H1 (cell line): ENCODE data around the gene LRIT2. TPM values are rescaled to one million over a fixed set of nuclear protein-coding genes. Genes with fewer than 3 reads are reported as not detected.

Experiments
- CTCF ChIA-PET: fragments of 300-600 bp; sonication (Branson Sonifier 250); formaldehyde crosslinking; loops from one replicate; lab custom pipeline; 2021; ENCODE audit not compliant: partially characterized antibody; lab: Charles Lee
- POLR2A ChIA-PET: fragments of 300-600 bp; sonication (Branson Sonifier 250); formaldehyde crosslinking; loops from one replicate; lab custom pipeline; 2021; ENCODE audit warnings: inconsistent platforms; ENCODE audit not compliant: partially characterized antibody; lab: Charles Lee
- DNase-seq, 2 experiments: peaks; one replicate each; pipeline versions ENCODE4 v3.0.0 to v3.0.0-alpha.2; 2010 to 2022; ENCODE audit warnings: low spot score in 2 of 2, low read depth in 1 of 2, mixed read lengths in 1 of 2
- FAIRE-seq: peaks from 2 replicates; lab custom pipeline; 2011; peaks lifted over from hg19 to GRCh38; lab: Jason Lieb, UNC
- H2AFZ ChIP-seq: 2 replicates; pipeline ENCODE4 v1.8.1; 2012; ENCODE audit warnings: low read length, inconsistent platforms
- H2AK5ac ChIP-seq: 2 replicates; pipeline ENCODE4 v1.6.1; 2013; ENCODE audit warnings: low read depth, low read length
- H2BK120ac ChIP-seq: replicated peaks from 2 replicates; pipeline ENCODE3; 2013; ENCODE audit warnings: low read depth, low read length, inconsistent platforms
- H2BK12ac ChIP-seq: 2 replicates; pipeline ENCODE4 v1.6.1; 2013; ENCODE audit warnings: low read depth, low read length
- H2BK15ac ChIP-seq: 2 replicates; pipeline ENCODE4 v1.6.1; 2013; ENCODE audit warnings: low read length
- H2BK20ac ChIP-seq: 2 replicates; pipeline ENCODE4 v1.6.1; 2013; ENCODE audit warnings: low read length
- H2BK5ac ChIP-seq: 2 replicates; pipeline ENCODE4 v1.6.1; 2013; ENCODE audit warnings: low read depth, low read length
- H3K14ac ChIP-seq: 2 replicates; pipeline ENCODE4 v1.6.1; 2013; ENCODE audit warnings: inconsistent platforms; ENCODE audit not compliant: insufficient read length
- H3K18ac ChIP-seq: 2 replicates; pipeline ENCODE4 v1.6.1; 2013; ENCODE audit warnings: low read length; ENCODE audit errors: extremely low read depth
- H3K23ac ChIP-seq: 2 replicates; pipeline ENCODE4 v1.6.1; 2013; ENCODE audit warnings: inconsistent platforms; ENCODE audit not compliant: insufficient read length
- H3K23me2 ChIP-seq: 2 replicates; pipeline ENCODE4 v1.6.1; 2013; ENCODE audit warnings: low read depth, low read length
- H3K27ac ChIP-seq: 2 replicates; pipeline ENCODE4 v1.6.1; 2011; ENCODE audit warnings: low read depth, low read length, inconsistent platforms
- H3K27me3 ChIP-seq, 4 experiments: replicated peaks in 1 of 4; 1 replicate in 1 of 4; 2 replicates in 3 of 4; pipeline versions ENCODE4 v1.6.1 to v1.8.1; 2011 to 2013; ENCODE audit warnings: low read length in 3 of 4, mild to moderate bottlenecking in 3 of 4, inconsistent platforms in 2 of 4, mixed read lengths in 2 of 4, moderate library complexity in 1 of 4; ENCODE audit not compliant: control insufficient read depth in 3 of 4, insufficient read depth in 3 of 4; ENCODE audit errors: extremely low read depth in 1 of 4
- H3K36me3 ChIP-seq, 4 experiments: 2 replicates each; pipeline versions ENCODE4 v1.6.1 to v1.8.1; 2011 to 2013; ENCODE audit warnings: mild to moderate bottlenecking in 4 of 4, low read length in 3 of 4, moderate library complexity in 2 of 4, control low read depth in 1 of 4, inconsistent platforms in 1 of 4; ENCODE audit not compliant: insufficient read depth in 4 of 4, control insufficient read depth in 2 of 4
- H3K4ac ChIP-seq: replicated peaks from 2 replicates; pipeline ENCODE3; 2013; ENCODE audit warnings: low read length, low read depth, mixed read lengths, inconsistent platforms; ENCODE audit not compliant: insufficient read length
- H3K4me1 ChIP-seq, 4 experiments: replicated peaks in 1 of 4; 1 replicate in 1 of 4; 2 replicates in 3 of 4; pipeline versions ENCODE4 v1.6.1 to v1.8.1; 2011 to 2013; ENCODE audit warnings: low read length in 3 of 4, inconsistent platforms in 2 of 4, mixed read lengths in 1 of 4; ENCODE audit not compliant: insufficient read depth in 4 of 4, control insufficient read depth in 3 of 4
- H3K4me2 ChIP-seq, 2 experiments: 2 replicates each; pipeline versions ENCODE4 v1.6.1 to v1.8.1; 2011 to 2013; ENCODE audit warnings: low read depth in 2 of 2, low read length in 2 of 2, control low read depth in 1 of 2, inconsistent platforms in 1 of 2, mild to moderate bottlenecking in 1 of 2; ENCODE audit not compliant: insufficient read depth in 1 of 2
- H3K4me3 ChIP-seq, 4 experiments: fragments of 200-600, 300-600 bp in 1 of 4; sonication (generic), shearing (Covaris generic), sonication (Bioruptor Twin) in 1 of 4; 2 replicates each; pipeline versions ENCODE4 v1.5.1 to v1.8.1; 2011 to 2016; ENCODE audit warnings: low read length in 4 of 4, low read depth in 3 of 4, control low read depth in 2 of 4, inconsistent platforms in 2 of 4, mild to moderate bottlenecking in 2 of 4, mixed read lengths in 1 of 4, moderate library complexity in 1 of 4; ENCODE audit not compliant: insufficient read depth in 2 of 4; ENCODE audit errors: extremely low read depth in 1 of 4
- H3K56ac ChIP-seq: replicated peaks from 2 replicates; pipeline ENCODE3; 2013; ENCODE audit warnings: low read depth, mild to moderate bottlenecking, mixed read lengths, low read length, inconsistent platforms; ENCODE audit not compliant: insufficient read length
- H3K79me1 ChIP-seq: 2 replicates; pipeline ENCODE4 v1.6.1; 2013; ENCODE audit warnings: low read depth, low read length, control low read depth
- H3K79me2 ChIP-seq, 2 experiments: 2 replicates each; pipeline versions ENCODE4 v1.6.1 to v1.8.1; 2012 to 2013; ENCODE audit warnings: low read length in 2 of 2, mild to moderate bottlenecking in 2 of 2, inconsistent platforms in 1 of 2; ENCODE audit not compliant: insufficient read depth in 2 of 2, control insufficient read depth in 1 of 2
- H3K9ac ChIP-seq, 4 experiments: replicated peaks in 1 of 4; 1 replicate in 1 of 4; 2 replicates in 3 of 4; pipeline versions ENCODE4 v1.6.1 to v1.8.1; 2011 to 2013; ENCODE audit warnings: low read depth in 3 of 4, low read length in 3 of 4, control low read depth in 2 of 4, mild to moderate bottlenecking in 2 of 4, moderate library complexity in 2 of 4, inconsistent platforms in 1 of 4; ENCODE audit errors: extremely low read depth in 1 of 4
- H3K9me3 ChIP-seq, 2 experiments: 2 replicates each; pipeline versions ENCODE4 v1.6.1 to v1.8.1; 2012 to 2013; ENCODE audit warnings: mild to moderate bottlenecking in 2 of 2, moderate library complexity in 2 of 2, control low read depth in 1 of 2, inconsistent platforms in 1 of 2, low read depth in 1 of 2, low read length in 1 of 2, mixed read lengths in 1 of 2; ENCODE audit not compliant: insufficient read depth in 2 of 2
- H4K20me1 ChIP-seq, 2 experiments: replicated peaks in 1 of 2; 2 replicates each; pipeline versions ENCODE3 to v1.8.1; 2011 to 2013; ENCODE audit warnings: inconsistent platforms in 2 of 2, low read length in 2 of 2, mild to moderate bottlenecking in 1 of 2; ENCODE audit not compliant: insufficient read depth in 2 of 2, control insufficient read depth in 1 of 2
- H4K5ac ChIP-seq: 2 replicates; pipeline ENCODE4 v1.6.1; 2013; ENCODE audit warnings: low read length, low read depth, mixed read lengths, inconsistent platforms; ENCODE audit not compliant: insufficient read length
- H4K8ac ChIP-seq: 2 replicates; pipeline ENCODE4 v1.8.0; 2013; ENCODE audit warnings: mild to moderate bottlenecking, moderate library complexity, low read length, inconsistent platforms; ENCODE audit not compliant: insufficient read depth; ENCODE audit errors: extremely low read depth
- H4K91ac ChIP-seq: replicated peaks from 2 replicates; pipeline ENCODE3; 2013; ENCODE audit warnings: low read length, mixed read lengths, inconsistent platforms; ENCODE audit not compliant: insufficient read length
- CBX5 ChIP-seq: fragments of 300-800, 300-1000 bp; sonication (generic); IDR thresholded peaks from 2 replicates; pipeline ENCODE4 v1.7.1; 2016; ENCODE audit warnings: antibody characterized with exemption, low read length, low read depth
- CTCF ChIP-seq, 3 experiments: IDR thresholded peaks; 1 replicate in 2 of 3; 2 replicates in 1 of 3; pipeline versions ENCODE4 v1.5.1 to v1.6.1; 2011; ENCODE audit warnings: low read length in 3 of 3, mild to moderate bottlenecking in 3 of 3, inconsistent platforms in 2 of 3, low read depth in 1 of 3, moderate library complexity in 1 of 3; ENCODE audit not compliant: insufficient read depth in 1 of 3; ENCODE audit errors: control extremely low read depth in 1 of 3
- SP2 ChIP-seq: IDR thresholded peaks from 2 replicates; pipeline ENCODE4 v1.6.1; 2012; ENCODE audit warnings: mild to moderate bottlenecking, low read length, inconsistent platforms
- WGBS, 2 experiments: shearing (Covaris generic) in 1 of 2; methylation state at CpG; one replicate each; pipeline versions ENCODE4 v1.1.6 to v1.1.7; 2013 to 2015; ENCODE audit warnings: low lambda C conversion rate in 2 of 2, mixed read lengths in 2 of 2, inconsistent platforms in 1 of 2, low coverage in 1 of 2, missing lambda C conversion rate in 1 of 2; ENCODE audit not compliant: insufficient replicate concordance in 2 of 2, insufficient coverage in 1 of 2, insufficient read length in 1 of 2; ENCODE audit errors: extremely low coverage in 1 of 2, missing lambda C conversion rate in 1 of 2; 5-methylcytosine and 5-hydroxymethylcytosine counted together
- polyA plus RNA-seq, 7 experiments: library from polyadenylated mRNA; depleted of rRNA in 3 of 7; stranded (reverse) in 5 of 7; unstranded in 2 of 7; fragments of >200 nt in 5 of 7; fragments of 200-250 nt in 2 of 7; gene quantifications; 1 replicate in 5 of 7; 2 replicates in 1 of 7; 4 replicates in 1 of 7; pipeline versions ENCODE4 v1.2.1 to v1.2.3, GENCODE V29; 2011 to 2013; ENCODE audit warnings: missing spikeins in 2 of 7, mixed read lengths in 2 of 7
- total RNA-seq: library from RNA; stranded (reverse); fragmentation: NEBNext Ultra II Directional; extraction: Animal tissue kit (Norgen Biotek cat#: 25700); gene quantifications from 2 replicates; pipeline ENCODE4 v1.2.1, GENCODE V29; 2021

LRIT2 gene
- total and polyA plus RNA-seq, 2 of the 8 experiments (the other 6 are each of a cell fraction or from before 2014, with no cell fraction given), result not detected

GRCh38 chr10:84214046-84214572 is 11.2 kb downstream of the LRIT2 start:
- Histone ChIP-seq H2AFZ (peak overlapping the region; percentile 68; the same call in 1 of the 2 replicates), H3K23ac (no peak overlapping the region), H2AK5ac (no peak overlapping the region), H3K4me1 (peaks cover 0 to 4% (median 0%) of the 10 kb centered on the region in 4 experiments; a peak in 1 of 7 replicates), H4K91ac (no peak overlapping the region), H3K79me1 (no peaks in the 10 kb centered on the region), H2BK12ac (no peak overlapping the region), H3K27me3 (no peaks in the 10 kb centered on the region), H3K14ac (no peak overlapping the region), H3K4me3 (no peak overlapping the region), H3K18ac (no peak overlapping the region), H3K23me2 (no peaks in the 10 kb centered on the region), H3K36me3 (no peaks in the 10 kb centered on the region), H4K5ac (no peak overlapping the region), H3K4ac (no peak overlapping the region), H2BK15ac (no peak overlapping the region), H3K9ac (no peak overlapping the region), H2BK5ac (no peak overlapping the region; the same call in 1 of the 2 replicates), H3K4me2 (no peak overlapping the region), H3K56ac (no peak overlapping the region), H3K27ac (no peak overlapping the region), H4K8ac (peak overlapping the region; percentile 22; the same call in 1 of the 2 replicates), H2BK120ac (no peak overlapping the region), H4K20me1 (no peaks in the 10 kb centered on the region), H2BK20ac (no peak overlapping the region), H3K79me2 (no peaks in the 10 kb centered on the region), H3K9me3 (no peaks in the 10 kb centered on the region)
- POLR2A ChIA-PET, result interaction anchor here (1.0 to 1.2 kb wide), 3 partner anchors 35 to 75 kb away, joined by 3 read pairs; partner anchors contain the start of gene GHITM
- TF ChIP-seq CTCF (IDR thresholded peaks at IDR 0.05; ENCODE audit: control extremely low read depth in 1 of 3, insufficient read depth in 1 of 3, low read depth in 1 of 3, low read length in 3 of 3) (peak in 2 of 3 experiments; percentile 2 to 28; a peak in 2 of 4 replicates), SP2 (no peak), CBX5 (no peak)
- FAIRE-seq, result no peak
- 90% methylated on average over 24 of the region's 25 CpGs; no CpG with 5 or more reads in 1 of the 2 experiments for WGBS, 2 experiments
- peak in 1 of 2 experiments; percentile 60 for DNase-seq
- CTCF ChIA-PET, result interaction anchor here (0.6 to 8.8 kb wide), 46 partner anchors 10 to 502 kb away, joined by 3 to 113 read pairs (median 4); partner anchors contain the start of genes CDHR1, LRIT1, LRIT2 and RGR
